ENCODE data around the gene RAPGEF5. TPM values are rescaled to one million over a fixed set of nuclear protein-coding genes. Genes with fewer than 3 reads are reported as not detected.

Gene RAPGEF5
- total RNA-seq, 1 donor: 1.1 TPM

- Histone ChIP-seq H3K27me3 (ENCODE audit: insufficient read depth, low read length) (no peaks in the 10 kb centered on the region), H3K27ac (ENCODE audit: low read depth, low read length) (no peak overlapping the region), H4K20me1 (ENCODE audit: insufficient read depth, low read length) (no peaks in the 10 kb centered on the region), H3K79me2 (ENCODE audit: insufficient read depth, low read length) (no peaks in the 10 kb centered on the region), H3K4me3 (ENCODE audit: insufficient read depth, low read length) (no peak overlapping the region), H3K36me3 (ENCODE audit: insufficient read depth, low read length) (no peaks in the 10 kb centered on the region), H3K4me1 (ENCODE audit: insufficient read depth, low read length) (peaks cover 4% of the 10 kb centered on the region), H2AFZ (ENCODE audit: low read length) (no peak overlapping the region), H3K9me3 (ENCODE audit: low read depth, low read length) (no peaks in the 10 kb centered on the region), H3K4me2 (ENCODE audit: insufficient read depth, low read length) (no peak overlapping the region)
- DNase-seq (ENCODE audit: insufficient read length, low spot score, missing footprints): no peak
- TF ChIP-seq, protein P1, sequence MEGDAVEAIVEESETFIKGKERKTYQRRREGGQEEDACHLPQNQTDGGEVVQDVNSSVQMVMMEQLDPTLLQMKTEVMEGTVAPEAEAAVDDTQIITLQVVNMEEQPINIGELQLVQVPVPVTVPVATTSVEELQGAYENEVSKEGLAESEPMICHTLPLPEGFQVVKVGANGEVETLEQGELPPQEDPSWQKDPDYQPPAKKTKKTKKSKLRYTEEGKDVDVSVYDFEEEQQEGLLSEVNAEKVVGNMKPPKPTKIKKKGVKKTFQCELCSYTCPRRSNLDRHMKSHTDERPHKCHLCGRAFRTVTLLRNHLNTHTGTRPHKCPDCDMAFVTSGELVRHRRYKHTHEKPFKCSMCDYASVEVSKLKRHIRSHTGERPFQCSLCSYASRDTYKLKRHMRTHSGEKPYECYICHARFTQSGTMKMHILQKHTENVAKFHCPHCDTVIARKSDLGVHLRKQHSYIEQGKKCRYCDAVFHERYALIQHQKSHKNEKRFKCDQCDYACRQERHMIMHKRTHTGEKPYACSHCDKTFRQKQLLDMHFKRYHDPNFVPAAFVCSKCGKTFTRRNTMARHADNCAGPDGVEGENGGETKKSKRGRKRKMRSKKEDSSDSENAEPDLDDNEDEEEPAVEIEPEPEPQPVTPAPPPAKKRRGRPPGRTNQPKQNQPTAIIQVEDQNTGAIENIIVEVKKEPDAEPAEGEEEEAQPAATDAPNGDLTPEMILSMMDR (IDR thresholded peaks at IDR 0.05; ENCODE audit: extremely low read depth, low read depth, low read length): no peak
These were observed 51.2 kb downstream of the RAPGEF5 start for GRCh38 chr7:22305706-22306105.

GRCh38 chr7:22302951-22303423, 54.0 kb downstream of the RAPGEF5 start:
- no peaks in the 10 kb centered on the region for H4K20me1 ChIP-seq (ENCODE audit: insufficient read depth, low read length)
- no peak overlapping the region for H3K4me3 ChIP-seq (ENCODE audit: insufficient read depth, low read length)
- H3K4me1 ChIP-seq (ENCODE audit: insufficient read depth, low read length): peaks cover 4% of the 10 kb centered on the region
- no peaks in the 10 kb centered on the region for H3K79me2 ChIP-seq (ENCODE audit: insufficient read depth, low read length)
- TF ChIP-seq, protein P1 (IDR thresholded peaks at IDR 0.05; ENCODE audit: extremely low read depth, low read depth, low read length): no peak
- H3K4me2 ChIP-seq (ENCODE audit: insufficient read depth, low read length): no peak overlapping the region
- H3K27me3 ChIP-seq (ENCODE audit: insufficient read depth, low read length): no peaks in the 10 kb centered on the region
- no peaks in the 10 kb centered on the region for H3K9me3 ChIP-seq (ENCODE audit: low read depth, low read length)
- no peak overlapping the region for H3K27ac ChIP-seq (ENCODE audit: low read depth, low read length)
- no peaks in the 10 kb centered on the region for H3K36me3 ChIP-seq (ENCODE audit: insufficient read depth, low read length)
- DNase-seq (ENCODE audit: insufficient read length, low spot score, missing footprints): no peak
- H2AFZ ChIP-seq (ENCODE audit: low read length): no peak overlapping the region

- Histone ChIP-seq H3K27me3 (ENCODE audit: insufficient read depth, low read length) (no peaks in the 10 kb centered on the region), H2AFZ (ENCODE audit: low read length) (no peak overlapping the region), H3K4me1 (ENCODE audit: insufficient read depth, low read length) (peaks cover 4% of the 10 kb centered on the region), H3K36me3 (ENCODE audit: insufficient read depth, low read length) (no peaks in the 10 kb centered on the region), H3K79me2 (ENCODE audit: insufficient read depth, low read length) (no peaks in the 10 kb centered on the region), H3K4me3 (ENCODE audit: insufficient read depth, low read length) (no peak overlapping the region), H3K27ac (ENCODE audit: low read depth, low read length) (no peak overlapping the region), H3K4me2 (ENCODE audit: insufficient read depth, low read length) (no peak overlapping the region), H4K20me1 (ENCODE audit: insufficient read depth, low read length) (no peaks in the 10 kb centered on the region), H3K9me3 (ENCODE audit: low read depth, low read length) (no peaks in the 10 kb centered on the region)
- TF ChIP-seq, protein P1 (IDR thresholded peaks at IDR 0.05; ENCODE audit: extremely low read depth, low read depth, low read length): no peak
- DNase-seq (ENCODE audit: insufficient read length, low spot score, missing footprints): no peak
These were observed 54.8 kb downstream of the RAPGEF5 start for GRCh38 chr7:22302193-22302592.

GRCh38 chr7:22301790-22302189, 55.2 kb downstream of the RAPGEF5 start:
- Histone ChIP-seq H4K20me1 (ENCODE audit: insufficient read depth, low read length) (no peaks in the 10 kb centered on the region), H3K9me3 (ENCODE audit: low read depth, low read length) (no peaks in the 10 kb centered on the region), H3K4me1 (ENCODE audit: insufficient read depth, low read length) (peaks cover 4% of the 10 kb centered on the region), H3K4me3 (ENCODE audit: insufficient read depth, low read length) (no peak overlapping the region), H3K36me3 (ENCODE audit: insufficient read depth, low read length) (no peaks in the 10 kb centered on the region), H3K4me2 (ENCODE audit: insufficient read depth, low read length) (no peak overlapping the region), H3K27ac (ENCODE audit: low read depth, low read length) (no peak overlapping the region), H2AFZ (ENCODE audit: low read length) (no peak overlapping the region), H3K27me3 (ENCODE audit: insufficient read depth, low read length) (no peaks in the 10 kb centered on the region), H3K79me2 (ENCODE audit: insufficient read depth, low read length) (no peaks in the 10 kb centered on the region)
- DNase-seq (ENCODE audit: insufficient read length, low spot score, missing footprints): no peak
- TF ChIP-seq, protein P1 (IDR thresholded peaks at IDR 0.05; ENCODE audit: extremely low read depth, low read depth, low read length): no peak

Measured in osteoblast (primary cell).